DMS53 treated with DMSO at 0.1 percent for 48 hours (cell line): Measurements from ENCODE around the gene SLC29A1.
"Not testable (repeated sequence)": the region's sequence is repeated elsewhere in the genome, so short reads cannot be mapped to it uniquely, and the experiment has no call there.

ENCODE experiments used
- DNase-seq: peaks from one replicate; lab custom pipeline; 2025; ENCODE audit not compliant: unreplicated experiment; lab: John Stamatoyannopoulos, UW

Gene SLC29A1

GRCh38 chr6:44193307-44193910 is 30.0 kb upstream of the SLC29A1 start:
- DNase-seq: no peak

- no peak for DNase-seq
These were observed 29.1 kb upstream of the SLC29A1 start for GRCh38 chr6:44194326-44194725.

- DNase-seq: not testable (repeated sequence)
These were observed 27.0 kb upstream of the SLC29A1 start for GRCh38 chr6:44196351-44196750.

GRCh38 chr6:44198684-44199083 is 24.7 kb upstream of the SLC29A1 start:
- no peak for DNase-seq

- no peak for DNase-seq
These were observed 23.5 kb upstream of the SLC29A1 start for GRCh38 chr6:44199883-44200282.

GRCh38 chr6:44201200-44201599 is 22.2 kb upstream of the SLC29A1 start:
- no peak for DNase-seq

GRCh38 chr6:44201638-44202303 is 21.6 kb upstream of the SLC29A1 start:
- DNase-seq: no peak

GRCh38 chr6:44202332-44202971 is 20.9 kb upstream of the SLC29A1 start:
- DNase-seq: no peak

GRCh38 chr6:44202972-44203750 is 20.2 kb upstream of the SLC29A1 start:
- no peak for DNase-seq

GRCh38 chr6:44203955-44204354 is 19.4 kb upstream of the SLC29A1 start:
- DNase-seq: no peak

GRCh38 chr6:44207966-44208365 is 15.4 kb upstream of the SLC29A1 start:
- no peak for DNase-seq

- no peak for DNase-seq
These were observed 12.1 kb upstream of the SLC29A1 start for GRCh38 chr6:44211284-44211683.

GRCh38 chr6:44214307-44214706 is 9.1 kb upstream of the SLC29A1 start:
- DNase-seq: no peak

GRCh38 chr6:44216677-44217331 is 6.6 kb upstream of the SLC29A1 start, which contains the start of gene MYMX:
MYMX (plus strand) TSS chr6:44216926; CDS start chr6:44217472, 546 bp downstream.
- no peak for DNase-seq

- DNase-seq: no peak
These were observed 5.9 kb upstream of the SLC29A1 start for GRCh38 chr6:44217332-44218143.

- peak; percentile 69 for DNase-seq
These were observed 4.2 kb upstream of the SLC29A1 start for GRCh38 chr6:44219053-44219814.

- no peak for DNase-seq
These were observed 3.3 kb upstream of the SLC29A1 start for GRCh38 chr6:44219815-44220784.

GRCh38 chr6:44220913-44221290 is 2.5 kb upstream of the SLC29A1 start:
- DNase-seq: no peak
